HG03066 (cell line): ENCODE data around the gene BFSP2.
A peak's percentile ranks its signal among the peaks of the same experiment; 100 is the strongest.
"Not testable (repeated sequence)": the region's sequence is repeated elsewhere in the genome, so short reads cannot be mapped to it uniquely, and the experiment has no call there.

Source experiments
- ATAC-seq: cut with Tn5 transposase; IDR thresholded peaks from one replicate; pipeline ENCODE4 v1.9.1; 2021; ENCODE audit warnings: low read depth; ENCODE audit not compliant: unreplicated experiment

Gene BFSP2

DNA sequence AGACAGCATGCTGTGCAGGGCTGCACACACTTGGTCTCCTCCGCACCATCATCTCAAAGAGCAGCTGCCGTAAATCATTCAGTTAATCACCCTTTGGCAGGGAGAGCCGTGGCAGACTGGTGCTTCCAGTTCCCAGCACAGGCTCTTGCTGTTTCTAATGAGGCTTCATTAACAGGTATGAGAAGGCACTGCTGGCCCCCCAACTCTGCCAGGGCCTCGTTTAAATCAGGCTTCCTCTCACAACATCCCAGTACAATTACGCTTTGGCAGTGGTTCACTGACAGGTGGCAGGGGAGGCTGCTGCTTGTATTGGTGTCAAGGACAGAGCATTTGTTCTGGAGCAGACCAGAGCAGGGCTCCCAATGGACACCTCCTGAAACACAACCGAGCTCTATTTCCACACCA, 77.1 kb downstream of the BFSP2 start:
- ATAC-seq, result no peak

GRCh38 chr3:133477487-133477886, 77.6 kb downstream of the BFSP2 start:
- peak; percentile 34 for ATAC-seq

GRCh38 chr3:133478624-133479023, 78.8 kb downstream of the BFSP2 start:
- ATAC-seq, result no peak

- no peak for ATAC-seq
Observed at GRCh38 chr3:133479401-133479800, 79.5 kb downstream of the BFSP2 start.

DNA sequence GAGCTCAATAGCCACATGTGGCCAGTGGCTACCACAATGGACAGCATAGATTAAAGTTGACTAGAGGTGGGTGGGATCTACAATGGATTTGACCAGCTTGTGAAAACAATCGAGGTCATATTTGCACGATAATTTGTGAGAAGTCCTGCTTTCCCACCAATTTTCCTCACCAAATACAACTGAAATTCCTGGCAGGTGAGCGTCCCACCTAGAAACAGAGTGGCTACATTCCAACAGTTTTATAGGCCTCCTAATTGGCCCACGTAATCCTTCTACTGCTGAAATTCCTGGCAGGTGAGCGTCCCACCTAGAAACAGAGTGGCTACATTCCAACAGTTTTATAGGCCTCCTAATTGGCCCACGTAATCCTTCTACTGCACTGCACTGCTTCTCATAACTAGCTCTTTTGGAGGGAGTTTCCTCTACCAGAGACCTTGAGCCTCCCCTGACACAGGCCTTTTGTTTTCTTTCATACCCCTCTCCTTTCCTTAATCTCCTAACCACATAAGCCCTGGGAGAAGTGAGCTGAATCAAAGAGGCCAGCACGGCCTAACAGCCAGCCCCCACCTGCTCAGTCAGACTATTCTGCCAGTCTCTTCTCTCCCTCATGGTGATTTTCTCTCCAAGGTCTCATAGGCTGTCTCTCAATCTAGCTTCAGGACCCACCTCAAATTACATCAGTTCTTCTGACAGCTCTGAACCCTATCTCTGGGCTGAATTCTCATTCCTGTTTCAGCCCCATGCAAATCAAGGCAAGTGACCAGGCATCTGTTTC, 80.2 kb downstream of the BFSP2 start:
- peak; percentile 56 for ATAC-seq

- ATAC-seq, result not testable (repeated sequence)
Observed at GRCh38 chr3:133482474-133482873, 82.6 kb downstream of the BFSP2 start.

DNA sequence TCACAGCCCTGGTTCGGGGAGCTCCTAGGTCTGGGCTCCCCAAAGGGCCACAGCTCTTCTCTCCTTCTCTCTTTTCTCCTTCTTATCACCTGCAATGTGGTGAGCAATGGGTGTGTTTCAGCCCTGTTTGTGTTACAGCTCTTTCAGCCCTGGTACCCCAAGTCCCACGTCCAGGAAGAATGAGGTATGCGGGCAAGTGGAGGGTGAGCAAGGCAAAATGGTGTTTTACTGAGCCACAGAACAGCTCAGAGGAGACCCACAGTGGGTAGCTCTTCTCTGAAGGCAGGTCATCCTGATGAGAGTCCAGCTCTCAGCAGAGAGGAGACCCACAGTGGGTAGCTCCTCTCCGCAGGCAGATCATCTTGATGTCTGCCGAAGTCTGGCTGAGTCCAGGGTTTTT, 86.8 kb downstream of the BFSP2 start:
- no peak for ATAC-seq

DNA sequence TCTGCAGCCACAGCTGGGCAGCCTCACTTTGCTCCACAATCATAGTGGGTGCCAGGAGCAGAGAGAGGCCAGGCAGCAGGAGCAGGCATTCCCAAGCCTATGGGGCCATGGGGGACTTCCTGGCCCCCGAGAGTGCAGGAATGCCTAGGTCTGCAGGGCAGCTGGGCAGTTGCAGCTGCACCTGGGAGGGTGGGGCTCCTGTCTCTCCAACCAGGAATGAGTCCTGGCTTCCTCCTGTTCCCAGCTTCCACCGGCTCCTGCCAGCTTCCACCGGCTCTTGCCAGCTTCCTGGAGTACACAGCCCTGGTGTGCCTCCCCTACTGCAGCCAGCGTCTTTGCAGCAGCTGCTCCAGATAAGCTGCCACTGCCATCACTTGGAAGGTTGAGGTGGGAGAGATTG, 87.3 kb downstream of the BFSP2 start:
- ATAC-seq, result no peak

DNA sequence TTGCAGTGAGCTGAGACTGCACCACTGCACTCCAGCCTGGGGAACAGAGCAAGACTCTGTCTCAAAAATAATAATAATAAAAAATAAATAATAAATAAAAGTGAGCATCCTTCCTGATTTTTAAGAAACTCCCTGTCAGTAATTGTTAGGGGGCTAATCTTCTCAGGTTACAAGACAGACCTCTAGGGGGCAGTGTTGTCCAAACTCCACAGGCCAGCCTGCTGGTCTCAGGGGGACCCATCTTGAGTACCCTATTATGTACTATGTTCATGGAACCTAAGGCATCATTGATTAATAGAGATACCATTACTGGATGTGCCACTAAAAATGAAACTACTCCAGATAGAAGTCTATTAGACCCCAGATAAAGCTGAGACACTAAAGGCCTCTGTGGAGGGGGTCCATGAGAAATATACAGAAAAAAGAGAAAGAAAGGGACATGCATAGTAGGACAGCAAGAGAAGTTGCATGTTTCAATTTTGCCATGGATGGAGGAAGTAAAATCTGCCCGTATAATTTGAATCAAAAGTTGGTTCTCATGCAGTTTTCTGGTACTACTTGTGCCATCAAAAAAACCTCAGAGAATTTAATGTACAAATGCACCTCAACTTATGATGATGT, 88.2 kb downstream of the BFSP2 start:
- ATAC-seq, result no peak

GRCh38 chr3:133488785-133489367, 89.0 kb downstream of the BFSP2 start:
- ATAC-seq, result no peak

GRCh38 chr3:133489466-133490085, 89.7 kb downstream of the BFSP2 start:
- ATAC-seq, result no peak

DNA sequence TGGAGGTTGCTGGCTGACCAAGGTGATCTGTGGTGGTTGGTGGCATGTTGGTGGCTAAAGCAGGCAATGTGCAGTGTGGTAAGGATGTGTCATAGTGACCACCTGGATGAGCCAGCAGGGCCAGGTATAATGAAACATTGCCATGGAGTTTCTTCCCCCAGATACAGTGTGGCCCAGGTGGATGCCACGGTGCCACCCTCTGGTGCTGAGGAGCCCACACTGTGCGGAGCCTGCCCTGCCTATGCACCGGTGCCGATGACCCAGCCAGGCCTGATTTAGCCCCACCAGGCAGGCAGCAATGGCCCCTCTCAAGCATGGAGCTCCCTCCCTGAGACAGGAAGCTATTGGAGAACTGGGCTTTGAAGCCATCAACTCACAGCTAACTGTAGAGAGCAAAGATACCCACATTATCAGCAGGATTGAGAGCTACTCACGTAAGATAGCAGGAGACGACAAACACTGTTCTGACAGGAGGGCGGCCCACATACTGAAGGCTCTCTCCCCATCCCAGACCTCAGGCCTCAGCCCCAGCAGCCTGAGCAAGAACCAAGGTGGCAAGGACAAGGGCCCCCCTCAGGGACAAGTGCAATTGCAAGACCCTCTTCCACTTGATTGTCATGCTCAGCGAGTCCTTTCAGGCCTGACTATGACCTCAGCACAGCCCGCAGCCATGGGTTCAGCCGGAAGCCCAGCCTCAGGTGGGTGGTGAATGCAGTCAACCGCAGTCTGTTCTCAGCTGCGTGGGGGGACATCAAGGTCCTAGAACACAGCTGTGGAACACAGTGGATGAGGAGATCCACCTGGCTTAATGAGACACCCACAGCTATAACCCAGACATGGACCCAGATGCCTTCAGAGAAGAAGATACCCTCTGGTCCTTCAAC, 90.9 kb downstream of the BFSP2 start:
- peak; percentile 92 for ATAC-seq

DNA sequence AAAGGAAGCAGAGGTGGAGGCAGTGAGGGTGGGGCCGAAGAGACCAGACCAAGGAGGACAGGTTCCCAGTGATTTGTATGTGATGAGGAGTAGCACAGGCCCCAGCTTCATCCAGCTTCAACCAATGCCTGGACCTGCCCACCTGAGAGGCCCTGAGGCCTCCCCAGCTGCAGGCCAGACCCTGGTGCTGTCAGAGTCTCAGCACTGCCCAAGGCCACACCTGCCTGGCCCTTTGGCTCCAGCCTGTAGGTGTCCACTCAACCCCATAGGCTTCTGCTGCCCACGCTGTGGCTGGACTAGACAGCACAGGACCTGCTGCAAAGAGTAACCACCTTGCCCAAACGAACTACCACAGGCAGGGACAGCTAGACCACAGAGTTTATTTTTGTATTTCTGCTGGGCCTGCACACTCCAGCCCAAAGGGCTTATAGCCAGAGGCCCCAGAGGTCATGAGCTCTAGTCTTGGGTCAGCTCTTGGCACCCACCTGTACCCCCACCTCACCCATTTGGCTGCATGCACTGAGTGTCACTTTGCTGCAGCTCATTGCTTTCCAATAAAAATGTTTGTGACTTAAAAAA, 91.7 kb downstream of the BFSP2 start:
- ATAC-seq, result peak; percentile 28

DNA sequence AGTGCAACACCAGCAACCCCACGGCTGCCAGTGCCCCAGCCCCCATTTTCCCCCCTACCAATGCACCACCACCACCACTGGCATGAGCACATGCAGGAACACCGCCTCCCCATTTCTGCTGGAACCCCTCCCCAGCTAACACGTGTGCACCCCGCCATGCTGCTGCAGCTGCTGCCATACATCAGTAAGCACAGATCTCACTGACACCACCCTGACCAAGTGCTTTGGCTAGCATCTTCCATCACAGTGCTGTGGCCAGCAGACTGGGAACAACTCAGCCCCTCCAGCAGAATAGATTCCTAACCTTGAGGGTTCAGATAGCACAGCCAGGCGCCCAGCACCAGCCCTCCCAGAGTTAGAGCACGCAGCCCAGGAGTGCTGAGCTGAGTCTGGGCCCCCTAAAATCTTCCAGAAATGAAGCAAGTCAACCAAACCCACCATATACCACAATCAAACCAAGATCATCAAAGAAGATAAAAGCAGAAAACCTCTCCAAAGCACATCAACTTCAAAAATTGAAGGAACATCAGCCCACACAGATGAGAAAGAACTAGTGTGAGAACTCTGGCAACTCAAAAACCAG, 92.4 kb downstream of the BFSP2 start:
- ATAC-seq, result no peak

DNA sequence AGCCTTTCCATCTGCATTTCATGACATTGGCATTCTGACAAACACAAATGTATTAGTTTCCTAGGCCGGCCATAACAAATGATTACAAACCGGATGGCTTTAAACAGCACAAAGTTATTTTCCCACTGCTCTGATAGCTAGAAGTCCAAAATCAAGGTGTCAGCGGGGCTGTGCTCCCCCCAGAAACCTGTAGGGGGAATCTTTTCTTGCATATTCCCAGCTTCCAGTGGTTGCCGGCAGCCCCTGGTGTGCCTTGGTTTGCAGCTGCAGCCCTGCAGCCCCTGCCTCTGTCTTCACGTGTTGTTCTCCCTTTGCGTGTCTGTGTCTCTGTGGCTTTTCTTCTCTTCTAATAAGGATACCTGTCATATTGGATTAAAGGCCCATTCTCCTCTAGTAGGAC, 94.6 kb downstream of the BFSP2 start:
- no peak for ATAC-seq

DNA sequence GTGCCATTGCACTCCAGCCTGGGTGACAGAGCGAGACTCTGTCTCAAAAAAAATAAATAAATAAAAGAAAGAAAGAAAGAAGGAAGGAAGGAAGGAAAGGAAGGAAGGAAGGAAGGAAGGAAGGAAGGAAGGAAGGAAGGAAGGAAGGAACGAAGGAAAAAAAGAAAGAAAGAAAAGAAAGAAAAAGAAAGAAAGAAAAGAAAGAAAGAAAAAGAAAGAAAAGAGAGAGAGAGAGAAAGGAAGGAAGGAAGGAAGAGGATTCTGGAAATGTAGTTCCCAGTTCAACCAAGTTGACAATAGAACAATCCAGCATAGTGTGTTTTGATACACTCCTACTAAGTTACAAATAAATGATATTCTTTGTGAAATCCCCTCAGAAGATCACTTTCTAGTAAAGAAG, 102.7 kb downstream of the BFSP2 start:
- ATAC-seq, result not testable (repeated sequence)

DNA sequence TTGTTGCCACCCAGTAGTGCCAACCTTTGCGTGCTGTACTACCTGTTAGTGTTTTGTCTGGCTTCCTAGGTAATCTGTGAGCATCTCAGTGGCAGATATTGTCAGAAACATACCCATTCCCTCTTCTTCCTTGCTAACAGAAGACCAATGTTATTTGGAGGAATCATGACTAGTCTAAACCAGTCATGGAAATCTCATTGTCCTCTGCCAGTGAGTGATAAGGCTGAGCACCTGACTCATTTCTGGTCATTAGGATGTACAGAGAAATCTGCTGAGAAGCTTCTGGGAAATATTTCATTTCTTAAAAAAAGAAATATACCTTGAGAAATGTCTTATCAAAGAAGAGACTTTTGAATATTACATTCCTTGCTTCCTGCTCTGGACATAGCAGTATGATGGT, 103.6 kb downstream of the BFSP2 start:
- no peak for ATAC-seq

GRCh38 chr3:133504736-133505135, 104.9 kb downstream of the BFSP2 start:
- no peak for ATAC-seq

DNA sequence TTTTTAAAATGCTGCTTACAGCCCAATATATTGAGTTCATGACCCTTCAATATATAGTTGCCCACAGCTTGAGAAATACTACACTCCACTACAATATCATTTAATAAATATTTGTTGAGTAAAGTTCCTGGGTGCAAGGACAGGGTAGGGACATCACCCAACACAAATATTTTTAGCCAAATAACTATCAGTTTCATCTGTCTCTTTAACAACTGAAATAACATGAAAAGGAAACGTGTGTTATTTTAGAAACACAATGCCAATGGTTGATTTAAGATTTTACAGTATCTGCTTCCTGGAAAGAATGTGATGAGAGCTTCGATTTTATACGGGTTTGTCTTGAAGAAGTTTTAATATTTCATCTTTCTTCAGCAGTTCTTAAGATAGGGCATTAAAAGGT, 106.0 kb downstream of the BFSP2 start:
- ATAC-seq, result peak; percentile 43
